Liver (tissue), 9 donors: ENCODE results near the gene UBALD2. TPM values are rescaled to one million over a fixed set of nuclear protein-coding genes. Genes with fewer than 3 reads are reported as not detected.

Experiments used
- DNase-seq: peaks from one replicate; pipeline ENCODE4 v3.0.0-alpha.2; 2017; ENCODE audit warnings: low spot score
- H3K27ac ChIP-seq, 2 donors: one replicate each; pipeline ENCODE4 v1.7.0; 2013; ENCODE audit warnings: inconsistent platforms in 2 of 2, low read length in 2 of 2, control low read depth in 1 of 2, low read depth in 1 of 2, mild to moderate bottlenecking in 1 of 2
- H3K27me3 ChIP-seq, 4 donors: one replicate each; pipeline versions ENCODE4 v1.6.1 to v1.7.0; 2013; ENCODE audit warnings: low read length in 3 of 4, inconsistent platforms in 1 of 4, mild to moderate bottlenecking in 1 of 4, moderate library complexity in 1 of 4; ENCODE audit not compliant: control insufficient read depth in 4 of 4, insufficient read depth in 4 of 4
- H3K36me3 ChIP-seq, 4 donors: one replicate each; pipeline versions ENCODE4 v1.6.1 to v1.7.0; 2013; ENCODE audit warnings: low read length in 3 of 4, mild to moderate bottlenecking in 3 of 4, low read depth in 1 of 4, moderate library complexity in 1 of 4; ENCODE audit not compliant: control insufficient read depth in 4 of 4, insufficient read depth in 3 of 4
- H3K4me1 ChIP-seq, 4 donors: one replicate each; pipeline versions ENCODE4 v1.6.1 to v1.7.0; 2013; ENCODE audit warnings: low read length in 3 of 4, mild to moderate bottlenecking in 3 of 4, moderate library complexity in 1 of 4; ENCODE audit not compliant: control insufficient read depth in 4 of 4, insufficient read depth in 4 of 4
- H3K4me3 ChIP-seq, 3 donors: one replicate each; pipeline versions ENCODE4 v1.6.1 to v1.7.0; 2013; ENCODE audit warnings: low read length in 3 of 3, control low read depth in 1 of 3, low read depth in 1 of 3, mild to moderate bottlenecking in 1 of 3
- H3K9ac ChIP-seq, 2 donors: one replicate each; pipeline ENCODE4 v1.7.0; 2013; ENCODE audit warnings: low read length in 2 of 2, mild to moderate bottlenecking in 2 of 2, moderate library complexity in 2 of 2, control low read depth in 1 of 2, low read depth in 1 of 2
- H3K9me3 ChIP-seq, 4 donors: one replicate each; pipeline versions ENCODE4 v1.6.1 to v1.7.0; 2013; ENCODE audit warnings: low read length in 3 of 4; ENCODE audit not compliant: control insufficient read depth in 4 of 4
- ATF3 ChIP-seq: IDR thresholded peaks from 2 replicates; pipeline ENCODE4 v1.6.1; 2016; ENCODE audit warnings: antibody characterized with exemption
- CTCF ChIP-seq: fragments of 150-350 bp; IDR thresholded peaks from 2 replicates; pipeline ENCODE4 v1.5.1; 2017; ENCODE audit warnings: improper control_type of control experiment, low read depth, low read length; ENCODE audit not compliant: missing input control
- FOXA1 ChIP-seq: IDR thresholded peaks from 2 replicates; pipeline ENCODE4 v1.6.1; 2016; ENCODE audit warnings: antibody characterized with exemption
- FOXA2 ChIP-seq: IDR thresholded peaks from 2 replicates; pipeline ENCODE4 v1.6.1; 2016; ENCODE audit warnings: antibody characterized with exemption
- HNF4A ChIP-seq, 2 donors: conservative IDR thresholded peaks; 2 replicates each; pipeline ENCODE4 v1.6.1; 2016; ENCODE audit warnings: antibody characterized with exemption in 2 of 2, mild to moderate bottlenecking in 2 of 2
- HNF4G ChIP-seq: IDR thresholded peaks from 2 replicates; pipeline ENCODE4 v1.6.1; 2016; ENCODE audit warnings: antibody characterized with exemption
- JUND ChIP-seq, 2 donors: IDR thresholded peaks; 2 replicates each; pipeline ENCODE4 v1.6.1; 2016; ENCODE audit warnings: antibody characterized with exemption in 2 of 2
- MAX ChIP-seq: IDR thresholded peaks from 2 replicates; pipeline ENCODE4 v1.6.1; 2016; ENCODE audit warnings: antibody characterized with exemption
- RAD21 ChIP-seq, 2 donors: IDR thresholded peaks; 2 replicates each; pipeline ENCODE4 v1.6.1; 2016; ENCODE audit warnings: antibody characterized with exemption in 2 of 2, mild to moderate bottlenecking in 2 of 2
- REST ChIP-seq: IDR thresholded peaks from 2 replicates; pipeline ENCODE4 v1.6.1; 2016; ENCODE audit warnings: antibody characterized with exemption, mild to moderate bottlenecking
- RXRA ChIP-seq, 2 donors: IDR thresholded peaks; 2 replicates each; pipeline ENCODE4 v1.6.1; 2017 to 2018; ENCODE audit warnings: antibody characterized with exemption in 2 of 2, mild to moderate bottlenecking in 1 of 2
- SP1 ChIP-seq: IDR thresholded peaks from 2 replicates; pipeline ENCODE4 v1.6.1; 2018; ENCODE audit warnings: antibody characterized with exemption, mild to moderate bottlenecking
- YY1 ChIP-seq: IDR thresholded peaks from 2 replicates; pipeline ENCODE4 v1.6.1; 2016; ENCODE audit warnings: antibody characterized with exemption, mild to moderate bottlenecking
- WGBS: extraction: QIAGEN DNeasy Blood & Tissue Kit; methylation state at CpG from one replicate; pipeline ENCODE4 v1.1.7; 2013; 5-methylcytosine and 5-hydroxymethylcytosine counted together
- polyA plus RNA-seq, 2 donors: library from polyadenylated mRNA; stranded (reverse) in 1 of 2; unstranded in 1 of 2; fragments of 200-250 nt in 1 of 2; fragments of >200 nt in 1 of 2; fragmentation: Nextera tagmentation in 1 of 2; extraction: Ambion mirVana in 1 of 2; gene quantifications; one replicate each; pipeline versions ENCODE4 v1.2.1 to v1.2.3, GENCODE V29; 2013 to 2015
- total RNA-seq, 2 donors: library from RNA; depleted of rRNA; stranded (reverse); fragments of >200 nt; gene quantifications; one replicate each; pipeline ENCODE4 v1.2.3, GENCODE V29; 2014
- donor health status: healthy.
- donor health status: healthy.
- donor health status: healthy.
- donor health status: healthy.
- donor health status: healthy.

UBALD2 gene
- total and polyA plus RNA-seq, 4 donors = 1.4 to 6.5 (median 3.6) TPM

GRCh38 chr17:76262732-76263344 lies 2.3 kb upstream of the UBALD2 start:
- Histone ChIP-seq H3K27me3 (no peaks in the 10 kb centered on the region), H3K9me3 (no peaks in the 10 kb centered on the region), H3K27ac (peak overlapping the region in 1 of 2 donors; percentile 33), H3K9ac (no peak overlapping the region), H3K36me3 (no peaks in the 10 kb centered on the region), H3K4me1 (peaks cover 6 to 24% (median 15%) of the 10 kb centered on the region in 4 donors), H3K4me3 (no peak overlapping the region)
- DNase-seq = no peak
- TF ChIP-seq MAX (no peak), SP1 (peak; percentile 55)
- WGBS = 66% methylated on average over 9 of the region's 9 CpGs

- Histone ChIP-seq H3K9ac (no peak overlapping the region), H3K4me3 (no peak overlapping the region), H3K4me1 (peaks cover 6 to 27% (median 18%) of the 10 kb centered on the region in 4 donors), H3K27me3 (no peaks in the 10 kb centered on the region), H3K36me3 (no peaks in the 10 kb centered on the region), H3K27ac (no peak overlapping the region), H3K9me3 (no peaks in the 10 kb centered on the region)
- 95% methylated on average over 5 of the region's 5 CpGs for WGBS
- DNase-seq = no peak
- TF ChIP-seq RXRA (IDR thresholded peaks at IDR 0.05) (no peak), CTCF (no peak), JUND (IDR thresholded peaks at IDR 0.05) (no peak), HNF4G (no peak)
These were observed 1.3 kb upstream of the UBALD2 start for GRCh38 chr17:76263896-76264295.

GRCh38 chr17:76264425-76264754 lies 758 bp upstream of the UBALD2 start:
- Histone ChIP-seq H3K9me3 (no peaks in the 10 kb centered on the region), H3K27ac (peak overlapping the region; percentile 74 to 75), H3K36me3 (peaks cover 0 to 2% (median 0%) of the 10 kb centered on the region in 4 donors), H3K4me3 (no peak overlapping the region), H3K27me3 (no peaks in the 10 kb centered on the region), H3K9ac (peak overlapping the region in 1 of 2 donors; percentile 12), H3K4me1 (peaks cover 6 to 32% (median 21%) of the 10 kb centered on the region in 4 donors)
- 57% methylated on average over 9 of the region's 9 CpGs for WGBS
- DNase-seq = no peak
- TF ChIP-seq SP1 (no peak), HNF4A (conservative IDR thresholded peaks at IDR 0.05) (peak in 1 of 2 donors; percentile 1)

- peak overlapping the region; percentile 91 to 96 for H3K27ac ChIP-seq
- H3K27me3 ChIP-seq = no peaks in the 10 kb centered on the region
- H3K4me1 ChIP-seq = peaks cover 6 to 37% (median 23%) of the 10 kb centered on the region in 4 donors
- WGBS = 1% methylated on average over 76 of the region's 76 CpGs
- H3K36me3 ChIP-seq = peaks cover 0 to 2% (median 0%) of the 10 kb centered on the region in 4 donors
- peak overlapping the region; percentile 73 to 97 (median 87) for H3K4me3 ChIP-seq
- peak overlapping the region in 1 of 2 donors; percentile 77 for H3K9ac ChIP-seq
- no peaks in the 10 kb centered on the region for H3K9me3 ChIP-seq
- peak; percentile 89 for TF ChIP-seq YY1
- no peak for TF ChIP-seq RAD21 (IDR thresholded peaks at IDR 0.05)
- TF ChIP-seq FOXA2 = peak; percentile 32
- TF ChIP-seq ATF3 = no peak
- no peak for TF ChIP-seq REST
- peak; percentile 9 for TF ChIP-seq FOXA1
- TF ChIP-seq CTCF = no peak
- peak; percentile 69 for DNase-seq
These were observed 586 bp downstream of the UBALD2 start for GRCh38 chr17:76265624-76266243.
